ENCODE results near the gene DOCK2.

DOCK2 gene

GRCh38 chr5:169837686-169838085 is 200.6 kb downstream of the DOCK2 start:
- Histone ChIP-seq H3K4me1 (ENCODE audit: control insufficient read depth, insufficient read depth, low read length) (no peaks in the 10 kb centered on the region), H3K36me3 (ENCODE audit: control insufficient read depth in 2 of 2, insufficient read depth in 2 of 2, low read length in 2 of 2) (no peaks in the 10 kb centered on the region), H3K27me3 (ENCODE audit: control insufficient read depth in 1 of 2, insufficient read depth in 2 of 2, low read length in 2 of 2) (no peaks in the 10 kb centered on the region), H3K27ac (ENCODE audit: low read length) (no peak overlapping the region), H3K9ac (ENCODE audit: low read length in 2 of 2) (no peak overlapping the region), H3K4me3 (ENCODE audit: low read length in 2 of 2) (no peak overlapping the region), H3K9me3 (ENCODE audit: control insufficient read depth in 2 of 2, low read length in 2 of 2) (no peaks in the 10 kb centered on the region)

- H3K4me1 ChIP-seq (ENCODE audit: control insufficient read depth, insufficient read depth, low read length) = no peaks in the 10 kb centered on the region
- no peaks in the 10 kb centered on the region for H3K36me3 ChIP-seq (ENCODE audit: control insufficient read depth in 2 of 2, insufficient read depth in 2 of 2, low read length in 2 of 2)
- H3K9me3 ChIP-seq (ENCODE audit: control insufficient read depth in 2 of 2, low read length in 2 of 2) = no peaks in the 10 kb centered on the region
- no peak overlapping the region for H3K9ac ChIP-seq (ENCODE audit: low read length in 2 of 2)
- no peaks in the 10 kb centered on the region for H3K27me3 ChIP-seq (ENCODE audit: control insufficient read depth in 1 of 2, insufficient read depth in 2 of 2, low read length in 2 of 2)
- H3K27ac ChIP-seq (ENCODE audit: low read length) = no peak overlapping the region
- no peak overlapping the region for H3K4me3 ChIP-seq (ENCODE audit: low read length in 2 of 2)
Measured at GRCh38 chr5:169838688-169839087, 201.6 kb downstream of the DOCK2 start.

- no peak overlapping the region for H3K27ac ChIP-seq (ENCODE audit: low read length)
- H3K9me3 ChIP-seq (ENCODE audit: control insufficient read depth in 2 of 2, low read length in 2 of 2) = no peaks in the 10 kb centered on the region
- no peaks in the 10 kb centered on the region for H3K4me1 ChIP-seq (ENCODE audit: control insufficient read depth, insufficient read depth, low read length)
Measured at GRCh38 chr5:169840405-169840804, 203.3 kb downstream of the DOCK2 start.

GRCh38 chr5:169842699-169843098 is 205.6 kb downstream of the DOCK2 start:
- no peak overlapping the region for H3K4me3 ChIP-seq (ENCODE audit: low read length in 2 of 2)
- no peaks in the 10 kb centered on the region for H3K27me3 ChIP-seq (ENCODE audit: control insufficient read depth in 1 of 2, insufficient read depth in 2 of 2, low read length in 2 of 2)
- no peaks in the 10 kb centered on the region for H3K36me3 ChIP-seq (ENCODE audit: control insufficient read depth in 2 of 2, insufficient read depth in 2 of 2, low read length in 2 of 2)
- H3K27ac ChIP-seq (ENCODE audit: low read length) = no peak overlapping the region
- H3K9me3 ChIP-seq (ENCODE audit: control insufficient read depth in 2 of 2, low read length in 2 of 2) = no peaks in the 10 kb centered on the region
- no peak overlapping the region for H3K9ac ChIP-seq (ENCODE audit: low read length in 2 of 2)
- no peaks in the 10 kb centered on the region for H3K4me1 ChIP-seq (ENCODE audit: control insufficient read depth, insufficient read depth, low read length)

More at GRCh38 chr5:169840405-169840804, 203.3 kb downstream of the DOCK2 start:
- no peak overlapping the region for H3K9ac ChIP-seq (ENCODE audit: low read length in 2 of 2)
- H3K27me3 ChIP-seq (ENCODE audit: control insufficient read depth in 1 of 2, insufficient read depth in 2 of 2, low read length in 2 of 2) = no peaks in the 10 kb centered on the region
- no peak overlapping the region for H3K4me3 ChIP-seq (ENCODE audit: low read length in 2 of 2)
- H3K36me3 ChIP-seq (ENCODE audit: control insufficient read depth in 2 of 2, insufficient read depth in 2 of 2, low read length in 2 of 2) = no peaks in the 10 kb centered on the region

- H3K27ac ChIP-seq (ENCODE audit: low read length) = no peak overlapping the region
- peaks cover 0 to 7% of the 10 kb centered on the region in 2 donors for H3K9me3 ChIP-seq (ENCODE audit: control insufficient read depth in 2 of 2, low read length in 2 of 2)
- H3K27me3 ChIP-seq (ENCODE audit: control insufficient read depth in 1 of 2, insufficient read depth in 2 of 2, low read length in 2 of 2) = no peaks in the 10 kb centered on the region
- no peak overlapping the region for H3K4me3 ChIP-seq (ENCODE audit: low read length in 2 of 2)
- no peaks in the 10 kb centered on the region for H3K4me1 ChIP-seq (ENCODE audit: control insufficient read depth, insufficient read depth, low read length)
- no peaks in the 10 kb centered on the region for H3K36me3 ChIP-seq (ENCODE audit: control insufficient read depth in 2 of 2, insufficient read depth in 2 of 2, low read length in 2 of 2)
- no peak overlapping the region for H3K9ac ChIP-seq (ENCODE audit: low read length in 2 of 2)
Measured at GRCh38 chr5:169847519-169847918, 210.4 kb downstream of the DOCK2 start.

GRCh38 chr5:169848271-169848670 is 211.2 kb downstream of the DOCK2 start:
- Histone ChIP-seq H3K9ac (ENCODE audit: low read length in 2 of 2) (no peak overlapping the region), H3K4me3 (ENCODE audit: low read length in 2 of 2) (no peak overlapping the region), H3K27me3 (ENCODE audit: control insufficient read depth in 1 of 2, insufficient read depth in 2 of 2, low read length in 2 of 2) (no peaks in the 10 kb centered on the region), H3K4me1 (ENCODE audit: control insufficient read depth, insufficient read depth, low read length) (no peaks in the 10 kb centered on the region), H3K36me3 (ENCODE audit: control insufficient read depth in 2 of 2, insufficient read depth in 2 of 2, low read length in 2 of 2) (no peaks in the 10 kb centered on the region), H3K27ac (ENCODE audit: low read length) (no peak overlapping the region), H3K9me3 (ENCODE audit: control insufficient read depth in 2 of 2, low read length in 2 of 2) (peaks cover 0 to 7% of the 10 kb centered on the region in 2 donors)

- Histone ChIP-seq H3K9me3 (ENCODE audit: control insufficient read depth in 2 of 2, low read length in 2 of 2) (peaks cover 0 to 7% of the 10 kb centered on the region in 2 donors), H3K9ac (ENCODE audit: low read length in 2 of 2) (no peak overlapping the region), H3K27me3 (ENCODE audit: control insufficient read depth in 1 of 2, insufficient read depth in 2 of 2, low read length in 2 of 2) (no peaks in the 10 kb centered on the region), H3K4me1 (ENCODE audit: control insufficient read depth, insufficient read depth, low read length) (no peaks in the 10 kb centered on the region), H3K4me3 (ENCODE audit: low read length in 2 of 2) (no peak overlapping the region), H3K36me3 (ENCODE audit: control insufficient read depth in 2 of 2, insufficient read depth in 2 of 2, low read length in 2 of 2) (no peaks in the 10 kb centered on the region), H3K27ac (ENCODE audit: low read length) (no peak overlapping the region)
Measured at GRCh38 chr5:169848792-169849191, 211.7 kb downstream of the DOCK2 start.

GRCh38 chr5:169850409-169850808 is 213.3 kb downstream of the DOCK2 start:
- Histone ChIP-seq H3K4me1 (ENCODE audit: control insufficient read depth, insufficient read depth, low read length) (no peaks in the 10 kb centered on the region), H3K36me3 (ENCODE audit: control insufficient read depth in 2 of 2, insufficient read depth in 2 of 2, low read length in 2 of 2) (no peaks in the 10 kb centered on the region), H3K9ac (ENCODE audit: low read length in 2 of 2) (no peak overlapping the region), H3K27me3 (ENCODE audit: control insufficient read depth in 1 of 2, insufficient read depth in 2 of 2, low read length in 2 of 2) (no peaks in the 10 kb centered on the region), H3K4me3 (ENCODE audit: low read length in 2 of 2) (no peak overlapping the region), H3K27ac (ENCODE audit: low read length) (no peak overlapping the region), H3K9me3 (ENCODE audit: control insufficient read depth in 2 of 2, low read length in 2 of 2) (peaks cover 0 to 7% of the 10 kb centered on the region in 2 donors)

GRCh38 chr5:169851321-169851850 is 214.3 kb downstream of the DOCK2 start:
- H3K27ac ChIP-seq (ENCODE audit: low read length) = no peak overlapping the region
- H3K27me3 ChIP-seq (ENCODE audit: control insufficient read depth in 1 of 2, insufficient read depth in 2 of 2, low read length in 2 of 2) = no peaks in the 10 kb centered on the region
- no peak overlapping the region for H3K9ac ChIP-seq (ENCODE audit: low read length in 2 of 2)
- no peaks in the 10 kb centered on the region for H3K36me3 ChIP-seq (ENCODE audit: control insufficient read depth in 2 of 2, insufficient read depth in 2 of 2, low read length in 2 of 2)
- H3K4me3 ChIP-seq (ENCODE audit: low read length in 2 of 2) = no peak overlapping the region
- no peaks in the 10 kb centered on the region for H3K4me1 ChIP-seq (ENCODE audit: control insufficient read depth, insufficient read depth, low read length)
- H3K9me3 ChIP-seq (ENCODE audit: control insufficient read depth in 2 of 2, low read length in 2 of 2) = peaks cover 0 to 7% of the 10 kb centered on the region in 2 donors

GRCh38 chr5:169856571-169856970 is 219.5 kb downstream of the DOCK2 start:
- Histone ChIP-seq H3K27ac (ENCODE audit: low read length) (no peak overlapping the region), H3K4me1 (ENCODE audit: control insufficient read depth, insufficient read depth, low read length) (no peaks in the 10 kb centered on the region), H3K27me3 (ENCODE audit: control insufficient read depth in 1 of 2, insufficient read depth in 2 of 2, low read length in 2 of 2) (no peaks in the 10 kb centered on the region), H3K9ac (ENCODE audit: low read length in 2 of 2) (no peak overlapping the region), H3K9me3 (ENCODE audit: control insufficient read depth in 2 of 2, low read length in 2 of 2) (no peaks in the 10 kb centered on the region), H3K4me3 (ENCODE audit: low read length in 2 of 2) (no peak overlapping the region), H3K36me3 (ENCODE audit: control insufficient read depth in 2 of 2, insufficient read depth in 2 of 2, low read length in 2 of 2) (no peaks in the 10 kb centered on the region)

- Histone ChIP-seq H3K36me3 (ENCODE audit: control insufficient read depth in 2 of 2, insufficient read depth in 2 of 2, low read length in 2 of 2) (no peaks in the 10 kb centered on the region), H3K4me3 (ENCODE audit: low read length in 2 of 2) (no peak overlapping the region), H3K27ac (ENCODE audit: low read length) (no peak overlapping the region), H3K27me3 (ENCODE audit: control insufficient read depth in 1 of 2, insufficient read depth in 2 of 2, low read length in 2 of 2) (no peaks in the 10 kb centered on the region), H3K9ac (ENCODE audit: low read length in 2 of 2) (no peak overlapping the region), H3K4me1 (ENCODE audit: control insufficient read depth, insufficient read depth, low read length) (no peaks in the 10 kb centered on the region), H3K9me3 (ENCODE audit: control insufficient read depth in 2 of 2, low read length in 2 of 2) (no peaks in the 10 kb centered on the region)
Measured at GRCh38 chr5:169860585-169860984, 223.5 kb downstream of the DOCK2 start.

Data from stomach smooth muscle (tissue), 2 donors.